OCI-LY1 (cell line): ENCODE measurements around the gene PDE11A.

Source experiments
- H2AFZ ChIP-seq: fragments of 200-600 bp; sonication (generic), shearing (Covaris generic); 2 replicates; pipeline ENCODE4 v1.6.0; 2014; ENCODE audit warnings: antibody characterized with exemption, mild to moderate bottlenecking, low read length
- H3F3A ChIP-seq: fragments of 200-600 bp; sonication (generic), shearing (Covaris generic); 2 replicates; pipeline ENCODE4 v1.6.0; 2014; ENCODE audit warnings: mild to moderate bottlenecking, antibody characterized with exemption, low read length, moderate library complexity; ENCODE audit not compliant: insufficient read depth
- H3K27ac ChIP-seq: fragments of 200-600 bp; sonication (generic); 2 replicates; pipeline ENCODE4 v1.5.1; 2014; ENCODE audit warnings: low read length, mixed run types, mild to moderate bottlenecking, low read depth; ENCODE audit not compliant: poor library complexity, severe bottlenecking
- H3K27me3 ChIP-seq: fragments of 200-600 bp; sonication (generic); 2 replicates; pipeline ENCODE4 v1.6.0; 2014; ENCODE audit warnings: antibody characterized with exemption, mild to moderate bottlenecking, low read length, moderate library complexity; ENCODE audit not compliant: insufficient read depth
- H3K36me3 ChIP-seq: fragments of 200-600 bp; sonication (generic); 2 replicates; pipeline ENCODE4 v1.6.1; 2014; ENCODE audit warnings: mild to moderate bottlenecking, antibody characterized with exemption, low read length, moderate library complexity, mixed read lengths; ENCODE audit not compliant: insufficient read depth
- H3K4me1 ChIP-seq: fragments of 200-600 bp; sonication (generic); 2 replicates; pipeline ENCODE4 v1.5.1; 2014; ENCODE audit warnings: mild to moderate bottlenecking, low read length, moderate library complexity; ENCODE audit not compliant: insufficient read depth, severe bottlenecking
- H3K4me2 ChIP-seq: fragments of 200-600 bp; sonication (generic), shearing (Covaris generic); 2 replicates; pipeline ENCODE4 v1.6.1; 2014; ENCODE audit warnings: low read length
- H3K4me3 ChIP-seq: fragments of 200-600 bp; sonication (generic); 2 replicates; pipeline ENCODE4 v1.5.1; 2014; ENCODE audit warnings: low read length, low read depth, mild to moderate bottlenecking, mixed read lengths; ENCODE audit not compliant: poor library complexity, severe bottlenecking
- H3K79me2 ChIP-seq: fragments of 200-600 bp; shearing (Covaris generic); 2 replicates; pipeline ENCODE4 v1.6.1; 2016; ENCODE audit warnings: mixed run types, low read length, mixed read lengths; ENCODE audit not compliant: insufficient read depth
- H3K9ac ChIP-seq: fragments of 200-600 bp; sonication (generic), shearing (Covaris generic); 2 replicates; pipeline ENCODE4 v1.6.1; 2014; ENCODE audit warnings: mild to moderate bottlenecking, low read length, mixed read lengths
- H3K9me2 ChIP-seq: fragments of 200-600 bp; sonication (generic), shearing (Covaris generic); 2 replicates; pipeline ENCODE4 v1.6.1; 2014; ENCODE audit warnings: low read depth, mild to moderate bottlenecking, low read length, mixed read lengths
- H3K9me3 ChIP-seq: fragments of 200-600 bp; shearing (Covaris generic); 2 replicates; pipeline ENCODE4 v1.6.1; 2014; ENCODE audit warnings: low read length, mixed read lengths
- H4K20me1 ChIP-seq: fragments of 200-600 bp; sonication (generic), shearing (Covaris generic); 2 replicates; pipeline ENCODE4 v1.6.0; 2016; ENCODE audit warnings: mild to moderate bottlenecking, low read length; ENCODE audit not compliant: insufficient read depth
- EZH2 ChIP-seq: fragments of 200-600 bp; sonication (generic), shearing (Covaris generic); IDR thresholded peaks from 2 replicates; pipeline ENCODE4 v1.8.0; 2017; ENCODE audit warnings: borderline replicate concordance, mixed run types, mild to moderate bottlenecking, antibody characterized with exemption, low read length, moderate library complexity, mixed read lengths
- TF ChIP-seq, protein P1 (sequence below): fragments of 200-600 bp; sonication (generic), shearing (Covaris generic); IDR thresholded peaks from 2 replicates; pipeline ENCODE4 v1.5.1; 2017; ENCODE audit warnings: mild to moderate bottlenecking, antibody characterized with exemption, low read length, moderate library complexity, mixed read lengths

Gene PDE11A

GRCh38 chr2:177830881-177831386 lies 241.6 kb downstream of the PDE11A start:
- H3K9ac ChIP-seq, result no peak overlapping the region

GRCh38 chr2:177828557-177828956 lies 244.0 kb downstream of the PDE11A start:
- TF ChIP-seq, protein P1, sequence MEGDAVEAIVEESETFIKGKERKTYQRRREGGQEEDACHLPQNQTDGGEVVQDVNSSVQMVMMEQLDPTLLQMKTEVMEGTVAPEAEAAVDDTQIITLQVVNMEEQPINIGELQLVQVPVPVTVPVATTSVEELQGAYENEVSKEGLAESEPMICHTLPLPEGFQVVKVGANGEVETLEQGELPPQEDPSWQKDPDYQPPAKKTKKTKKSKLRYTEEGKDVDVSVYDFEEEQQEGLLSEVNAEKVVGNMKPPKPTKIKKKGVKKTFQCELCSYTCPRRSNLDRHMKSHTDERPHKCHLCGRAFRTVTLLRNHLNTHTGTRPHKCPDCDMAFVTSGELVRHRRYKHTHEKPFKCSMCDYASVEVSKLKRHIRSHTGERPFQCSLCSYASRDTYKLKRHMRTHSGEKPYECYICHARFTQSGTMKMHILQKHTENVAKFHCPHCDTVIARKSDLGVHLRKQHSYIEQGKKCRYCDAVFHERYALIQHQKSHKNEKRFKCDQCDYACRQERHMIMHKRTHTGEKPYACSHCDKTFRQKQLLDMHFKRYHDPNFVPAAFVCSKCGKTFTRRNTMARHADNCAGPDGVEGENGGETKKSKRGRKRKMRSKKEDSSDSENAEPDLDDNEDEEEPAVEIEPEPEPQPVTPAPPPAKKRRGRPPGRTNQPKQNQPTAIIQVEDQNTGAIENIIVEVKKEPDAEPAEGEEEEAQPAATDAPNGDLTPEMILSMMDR, result no peak
- no peak for TF ChIP-seq EZH2
- no peaks in the 10 kb centered on the region for H3K36me3 ChIP-seq

More at GRCh38 chr2:177830881-177831386, 241.6 kb downstream of the PDE11A start:
- H3K4me2 ChIP-seq, result no peak overlapping the region
- H3K27ac ChIP-seq, result no peak overlapping the region
- no peaks in the 10 kb centered on the region for H3K4me1 ChIP-seq
- H3K27me3 ChIP-seq, result no peaks in the 10 kb centered on the region
- H3F3A ChIP-seq, result no peaks in the 10 kb centered on the region
- no peaks in the 10 kb centered on the region for H3K36me3 ChIP-seq
- no peak overlapping the region for H2AFZ ChIP-seq
- H3K9me3 ChIP-seq, result no peaks in the 10 kb centered on the region
- H3K79me2 ChIP-seq, result no peaks in the 10 kb centered on the region
- no peak overlapping the region for H3K4me3 ChIP-seq
- no peaks in the 10 kb centered on the region for H3K9me2 ChIP-seq
- TF ChIP-seq, protein P1, result no peak
- no peak for TF ChIP-seq EZH2
- no peaks in the 10 kb centered on the region for H4K20me1 ChIP-seq

GRCh38 chr2:177826897-177827296 lies 245.7 kb downstream of the PDE11A start:
- Histone ChIP-seq H3K36me3 (no peaks in the 10 kb centered on the region), H4K20me1 (no peaks in the 10 kb centered on the region), H3K9ac (no peak overlapping the region), H3K9me3 (no peaks in the 10 kb centered on the region), H3K79me2 (no peaks in the 10 kb centered on the region), H3K4me2 (no peak overlapping the region), H3K9me2 (no peaks in the 10 kb centered on the region), H3F3A (no peaks in the 10 kb centered on the region), H3K27ac (no peak overlapping the region), H2AFZ (no peak overlapping the region), H3K4me1 (no peaks in the 10 kb centered on the region), H3K27me3 (no peaks in the 10 kb centered on the region), H3K4me3 (no peak overlapping the region)
- TF ChIP-seq, protein P1, result no peak
- TF ChIP-seq EZH2, result no peak

More at GRCh38 chr2:177828557-177828956, 244.0 kb downstream of the PDE11A start:
- no peak overlapping the region for H2AFZ ChIP-seq
- H3K9me2 ChIP-seq, result no peaks in the 10 kb centered on the region
- H3K27me3 ChIP-seq, result no peaks in the 10 kb centered on the region
- no peak overlapping the region for H3K27ac ChIP-seq
- no peaks in the 10 kb centered on the region for H4K20me1 ChIP-seq
- H3K9me3 ChIP-seq, result no peaks in the 10 kb centered on the region
- no peak overlapping the region for H3K4me3 ChIP-seq
- no peaks in the 10 kb centered on the region for H3F3A ChIP-seq
- H3K9ac ChIP-seq, result no peak overlapping the region
- H3K4me2 ChIP-seq, result no peak overlapping the region
- no peaks in the 10 kb centered on the region for H3K79me2 ChIP-seq
- no peaks in the 10 kb centered on the region for H3K4me1 ChIP-seq
